ENCODE results near the gene TRPM2.

Gene TRPM2

GRCh38 chr21:44431300-44431699 is 77.9 kb downstream of the TRPM2 start:
- DNase-seq (ENCODE audit: low spot score): no peak

- no peak for DNase-seq (ENCODE audit: low spot score)
Measured at GRCh38 chr21:44432841-44433790, 79.7 kb downstream of the TRPM2 start.

- no peak for DNase-seq (ENCODE audit: low spot score)
Measured at GRCh38 chr21:44433791-44434567, 80.6 kb downstream of the TRPM2 start.

GRCh38 chr21:44434568-44434925 is 81.1 kb downstream of the TRPM2 start:
- DNase-seq (ENCODE audit: low spot score): no peak

GRCh38 chr21:44434936-44435635 is 81.7 kb downstream of the TRPM2 start:
- no peak for DNase-seq (ENCODE audit: low spot score)

GRCh38 chr21:44436111-44436611 is 82.7 kb downstream of the TRPM2 start:
- DNase-seq (ENCODE audit: low spot score): no peak

DNA sequence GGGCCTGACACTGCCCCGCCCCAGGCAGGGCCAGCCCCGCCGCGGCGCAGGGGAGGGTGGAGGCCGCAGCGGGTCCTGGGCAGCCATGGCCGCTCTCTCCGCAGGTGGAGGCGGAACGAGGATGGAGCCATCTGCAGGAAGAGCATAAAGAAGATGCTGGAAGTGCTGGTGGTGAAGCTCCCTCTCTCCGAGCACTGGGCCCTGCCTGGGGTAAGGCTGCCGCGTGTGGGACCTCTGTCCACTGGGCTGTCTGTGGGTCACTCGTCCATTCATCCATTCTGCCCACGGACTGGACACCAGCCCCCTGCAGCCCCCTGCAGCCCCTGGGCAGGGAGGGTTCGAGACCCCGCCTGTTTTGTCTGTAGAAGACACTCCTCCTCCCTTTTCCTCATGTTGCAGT is 83.5 kb downstream of the TRPM2 start:
- DNase-seq (ENCODE audit: low spot score): no peak

- DNase-seq (ENCODE audit: low spot score): no peak
Measured at GRCh38 chr21:44437371-44437695, 83.9 kb downstream of the TRPM2 start.

DNA sequence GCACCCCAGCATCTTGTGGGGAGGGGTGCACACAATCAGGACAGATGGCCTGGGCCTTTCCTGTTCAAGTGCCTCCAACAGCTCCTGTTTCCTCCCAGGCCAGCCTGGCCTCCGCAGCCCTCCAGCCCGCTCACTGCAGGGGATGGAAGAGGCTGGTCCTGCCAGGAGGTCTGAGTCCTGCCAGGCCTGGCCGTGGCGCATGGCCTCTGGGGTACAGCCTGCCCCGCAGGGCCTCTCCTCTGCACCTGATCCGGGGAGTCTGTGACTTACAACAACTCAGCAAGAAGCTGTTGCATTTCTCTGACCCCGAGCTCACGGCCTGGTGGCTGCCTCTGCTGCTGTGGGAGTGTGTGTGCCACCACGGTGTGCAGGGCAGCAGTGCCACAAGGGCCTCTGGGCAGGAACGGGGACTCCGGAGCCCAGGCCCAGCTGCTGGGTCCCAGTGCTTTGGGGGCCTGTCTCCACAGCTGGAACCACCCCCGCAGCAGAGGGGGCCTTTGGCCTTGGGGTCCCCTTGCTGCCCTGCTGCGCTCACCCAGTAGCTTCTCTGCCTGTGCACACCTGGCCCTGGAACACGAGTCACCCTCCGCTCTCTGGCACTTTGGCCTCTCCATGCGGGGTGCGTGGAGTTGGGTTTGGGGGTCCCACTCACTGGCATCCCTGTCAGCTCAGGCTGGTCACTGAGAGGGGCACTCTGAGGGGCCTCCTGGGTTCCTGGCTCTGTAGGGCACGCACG is 84.4 kb downstream of the TRPM2 start:
- DNase-seq (ENCODE audit: low spot score): no peak

- DNase-seq (ENCODE audit: low spot score): no peak
Measured at GRCh38 chr21:44438531-44439210, 85.2 kb downstream of the TRPM2 start.

DNA sequence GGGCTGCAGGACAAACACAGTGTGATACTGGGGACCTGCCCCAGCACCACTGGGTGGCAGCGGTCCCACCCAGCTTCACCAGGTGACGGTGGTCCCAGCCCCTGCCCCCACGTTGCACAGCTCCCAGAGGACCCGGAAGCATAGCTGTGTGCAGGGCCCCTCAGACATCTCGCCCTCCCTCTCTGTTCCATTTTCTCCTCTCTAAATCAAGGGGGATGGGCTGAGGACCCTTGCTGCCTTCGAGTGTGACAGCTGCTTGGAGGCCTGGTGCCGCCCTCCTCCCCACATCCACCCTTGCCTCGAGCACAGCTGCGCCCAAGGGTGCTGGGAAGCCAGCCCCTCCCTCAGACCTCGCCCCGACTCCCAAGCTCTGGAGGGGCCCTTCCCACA is 85.8 kb downstream of the TRPM2 start:
- no peak for DNase-seq (ENCODE audit: low spot score)

DNA sequence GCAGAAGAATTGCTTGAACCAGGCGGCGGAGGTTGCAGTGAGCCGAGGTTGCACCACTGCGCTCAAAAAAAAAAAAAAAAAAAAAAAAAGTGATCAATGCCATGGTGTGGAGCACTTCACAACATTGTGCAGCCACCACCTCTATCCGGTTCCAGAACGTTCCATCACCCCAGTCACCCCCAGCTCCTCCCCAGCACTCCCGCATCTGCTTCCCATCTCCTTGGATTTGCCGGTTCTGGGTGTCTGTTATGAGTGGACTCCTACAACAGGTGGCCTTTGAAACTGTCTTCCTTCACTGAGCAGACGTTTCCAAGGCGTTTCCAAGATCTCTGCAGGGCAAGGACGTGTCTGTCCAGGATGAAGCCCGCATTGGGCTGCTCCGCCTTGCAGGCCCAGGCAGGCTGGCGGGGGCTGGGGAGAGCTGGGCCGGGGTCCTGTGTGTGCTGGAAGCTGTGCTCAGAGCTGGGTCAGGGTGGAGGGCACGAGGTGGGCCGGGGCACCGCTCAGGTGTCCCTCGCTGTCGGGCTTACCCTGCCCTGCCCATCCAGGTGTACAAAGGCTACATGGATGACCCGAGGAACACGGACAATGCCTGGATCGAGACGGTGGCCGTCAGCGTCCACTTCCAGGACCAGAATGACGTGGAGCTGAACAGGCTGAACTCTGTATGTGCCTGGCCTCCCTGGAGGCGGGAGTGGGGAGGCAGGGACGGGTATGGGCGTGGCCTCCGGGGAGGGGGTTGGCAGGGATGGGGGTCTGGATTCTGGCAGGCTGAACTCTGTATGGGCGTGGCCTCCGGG is 87.0 kb downstream of the TRPM2 start:
- DNase-seq (ENCODE audit: low spot score): no peak

GRCh38 chr21:44441041-44441400 is 87.6 kb downstream of the TRPM2 start:
- no peak for DNase-seq (ENCODE audit: low spot score)

DNA sequence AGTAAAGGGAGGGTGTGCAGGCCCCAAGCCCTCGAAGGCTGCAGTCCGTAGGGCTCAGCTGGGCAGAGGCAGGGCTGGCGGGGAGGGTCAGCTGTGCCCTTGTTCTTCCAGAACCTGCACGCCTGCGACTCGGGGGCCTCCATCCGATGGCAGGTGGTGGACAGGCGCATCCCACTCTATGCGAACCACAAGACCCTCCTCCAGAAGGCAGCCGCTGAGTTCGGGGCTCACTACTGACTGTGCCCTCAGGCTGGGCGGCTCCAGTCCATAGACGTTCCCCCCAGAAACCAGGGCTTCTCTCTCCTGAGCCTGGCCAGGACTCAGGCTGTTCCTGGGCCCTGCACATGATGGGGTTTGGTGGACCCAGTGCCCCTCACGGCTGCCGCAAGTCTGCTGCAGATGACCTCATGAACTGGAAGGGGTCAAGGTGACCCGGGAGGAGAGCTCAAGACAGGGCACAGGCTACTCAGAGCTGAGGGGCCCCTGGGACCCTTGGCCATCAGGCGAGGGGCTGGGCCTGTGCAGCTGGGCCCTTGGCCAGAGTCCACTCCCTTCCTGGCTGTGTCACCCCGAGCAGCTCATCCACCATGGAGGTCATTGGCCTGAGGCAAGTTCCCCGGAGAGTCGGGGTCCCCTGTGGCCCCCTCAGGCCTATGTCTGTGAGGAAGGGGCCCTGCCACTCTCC is 88.3 kb downstream of the TRPM2 start:
- no peak for DNase-seq (ENCODE audit: low spot score)

DNA sequence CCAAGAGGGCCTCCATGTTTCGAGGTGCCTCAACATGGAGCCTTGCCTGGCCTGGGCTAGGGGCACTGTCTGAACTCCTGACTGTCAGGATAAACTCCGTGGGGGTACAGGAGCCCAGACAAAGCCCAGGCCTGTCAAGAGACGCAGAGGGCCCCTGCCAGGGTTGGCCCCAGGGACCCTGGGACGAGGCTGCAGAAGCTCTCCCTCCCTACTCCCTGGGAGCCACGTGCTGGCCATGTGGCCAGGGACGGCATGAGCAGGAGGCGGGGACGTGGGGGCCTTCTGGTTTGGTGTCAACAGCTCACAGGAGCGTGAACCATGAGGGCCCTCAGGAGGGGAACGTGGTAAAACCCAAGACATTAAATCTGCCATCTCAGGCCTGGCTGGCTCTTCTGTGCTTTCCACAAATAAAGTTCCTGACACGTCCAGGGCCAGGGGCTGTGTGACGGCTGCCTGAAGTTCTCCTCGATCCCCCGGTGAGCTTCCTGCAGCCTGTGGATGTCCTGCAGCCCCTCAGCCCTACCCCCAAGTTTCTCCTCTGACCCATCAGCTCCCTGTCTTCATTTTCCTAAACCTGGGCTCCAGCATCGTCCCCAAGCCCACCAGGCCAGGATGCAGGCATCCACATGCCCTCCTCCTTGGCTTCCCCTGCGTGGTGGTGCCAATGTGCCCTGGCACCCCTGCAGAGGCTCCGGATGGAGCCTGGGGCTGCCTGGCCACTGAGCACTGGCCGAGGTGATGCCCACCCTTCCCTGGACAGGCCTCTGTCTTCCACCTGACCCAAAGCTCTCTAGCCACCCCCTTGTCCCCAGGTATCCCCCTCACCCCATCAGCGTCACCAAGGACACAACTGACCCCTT is 89.1 kb downstream of the TRPM2 start:
- DNase-seq (ENCODE audit: low spot score): no peak

GRCh38 chr21:44443291-44443890 is 90.0 kb downstream of the TRPM2 start:
- DNase-seq (ENCODE audit: low spot score): no peak

DNA sequence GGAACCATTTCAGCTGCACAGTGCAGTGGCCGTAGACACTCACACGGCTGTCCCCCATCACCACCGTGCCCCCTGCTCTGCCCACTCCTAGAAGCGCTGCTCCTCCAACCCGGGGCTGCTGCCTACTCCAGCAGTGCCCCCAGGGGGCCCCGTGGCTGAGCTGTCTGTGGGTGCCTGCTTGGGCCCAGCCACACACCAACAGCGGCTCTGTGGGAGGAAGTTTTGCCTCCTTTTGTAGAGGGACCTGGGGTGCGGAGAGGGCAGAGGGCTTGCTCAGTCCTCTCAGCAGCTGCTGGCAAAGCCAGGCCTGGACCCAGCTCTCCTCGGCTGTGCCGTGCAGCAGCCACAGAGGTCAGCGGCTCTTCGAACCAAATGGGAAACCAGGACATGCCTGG is 90.5 kb downstream of the TRPM2 start:
- DNase-seq (ENCODE audit: low spot score): no peak

DNA sequence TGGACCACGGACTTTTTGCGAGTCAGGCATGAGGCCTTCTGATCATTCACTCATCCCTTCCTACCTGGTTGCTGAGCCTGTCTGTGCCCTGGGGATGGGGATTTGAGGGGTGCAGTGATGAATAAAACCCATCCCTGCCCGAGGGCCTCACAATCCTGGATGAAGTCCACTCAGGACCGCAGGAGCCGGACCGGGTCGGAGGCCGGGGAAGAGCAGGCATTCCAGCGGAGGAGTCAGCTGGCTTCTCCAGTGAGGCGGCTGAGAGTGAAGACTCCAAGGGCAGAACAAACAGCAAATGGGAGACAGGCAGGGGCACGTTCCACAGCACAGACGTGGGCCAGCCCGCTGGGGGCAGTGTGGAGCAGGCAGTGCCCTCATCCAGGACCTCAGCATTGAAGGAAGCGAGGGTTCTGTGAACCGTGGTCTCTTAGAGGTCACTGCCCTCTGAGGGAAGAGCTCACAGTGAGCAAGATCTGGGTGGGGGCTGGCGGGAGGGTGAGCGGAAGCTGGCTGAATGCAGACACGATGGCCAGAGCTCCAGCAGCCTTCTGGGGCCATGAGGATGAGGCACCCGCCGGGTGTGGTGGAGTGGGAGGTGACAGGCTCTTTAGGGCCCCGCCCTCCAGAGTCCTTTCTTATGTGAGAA is 91.0 kb downstream of the TRPM2 start:
- no peak for DNase-seq (ENCODE audit: low spot score)

Data from GM03348 (cell line).